Caco-2 (cell line): ENCODE data around the gene WNK2. TPM values are rescaled to one million over a fixed set of nuclear protein-coding genes. Genes with fewer than 3 reads are reported as not detected.

ENCODE experiments used
- BruUV-seq: library from RNA; stranded (reverse); fragments of 400-500 nt; replicated peaks from 2 replicates; lab custom pipeline; 2021; lab: Mats Ljungman, UMichigan
- CTCF ChIA-PET: fragments of 300-600 bp; sonication (Branson Sonifier 250); formaldehyde crosslinking; loops from one replicate; lab custom pipeline; 2022; ENCODE audit warnings: antibody characterized with exemption; lab: Charles Lee
- POLR2A ChIA-PET: fragments of 300-600 bp; sonication (Branson Sonifier 250); formaldehyde crosslinking; loops from one replicate; lab custom pipeline; 2022; ENCODE audit warnings: antibody characterized with exemption; lab: Charles Lee
- DNase-seq, 2 experiments: peaks; one replicate each; pipeline versions ENCODE4 v3.0.0 to v3.0.0-alpha.2; 2020 to 2022
- H3K27me3 ChIP-seq: replicated peaks from 2 replicates; pipeline ENCODE4 v1.6.0; 2011; ENCODE audit warnings: low read length; ENCODE audit not compliant: control insufficient read depth, insufficient read depth
- H3K36me3 ChIP-seq: 2 replicates; pipeline ENCODE4 v1.5.1; 2011; ENCODE audit warnings: low read length; ENCODE audit not compliant: control insufficient read depth, insufficient read depth
- H3K4me1 ChIP-seq: fragments of 250-450 bp; sonication (Bioruptor Pico); 2 replicates; pipeline ENCODE4 v1.5.1; 2020; ENCODE audit warnings: mild to moderate bottlenecking
- H3K4me3 ChIP-seq: 2 replicates; pipeline ENCODE4 v1.5.1; 2011; ENCODE audit warnings: low read depth, mild to moderate bottlenecking, control low read depth, low read length
- H3K9me3 ChIP-seq: fragments of 250-450 bp; sonication (Bioruptor Pico); 2 replicates; pipeline ENCODE4 v1.5.1; 2020; ENCODE audit warnings: mild to moderate bottlenecking, moderate library complexity
- H3K27ac Mint-ChIP-seq: one replicate; pipeline ENCODE4 v1.8.0; 2022; ENCODE audit warnings: mixed read lengths; ENCODE audit not compliant: unreplicated experiment
- H3K27me3 Mint-ChIP-seq: one replicate; pipeline ENCODE4 v1.8.0; 2022; ENCODE audit warnings: mixed read lengths; ENCODE audit not compliant: insufficient read depth, unreplicated experiment
- H3K36me3 Mint-ChIP-seq: one replicate; pipeline ENCODE4 v1.8.0; 2022; ENCODE audit warnings: mild to moderate bottlenecking, mixed read lengths; ENCODE audit not compliant: insufficient read depth, unreplicated experiment
- H3K4me1 Mint-ChIP-seq: one replicate; pipeline ENCODE4 v1.8.0; 2022; ENCODE audit warnings: low read depth, mixed read lengths; ENCODE audit not compliant: unreplicated experiment
- H3K4me3 Mint-ChIP-seq: one replicate; pipeline ENCODE4 v1.8.0; 2022; ENCODE audit warnings: mild to moderate bottlenecking, moderate library complexity, mixed read lengths; ENCODE audit not compliant: unreplicated experiment
- H3K9me3 Mint-ChIP-seq: one replicate; pipeline ENCODE4 v1.8.0; 2022; ENCODE audit warnings: mixed read lengths; ENCODE audit not compliant: unreplicated experiment
- CTCF ChIP-seq, 2 experiments: fragments of 200-600 bp in 1 of 2; IDR thresholded peaks; 1 replicate in 1 of 2; 2 replicates in 1 of 2; pipeline versions ENCODE4 v1.5.1 to v1.8.0; 2011 to 2022; ENCODE audit warnings: antibody characterized with exemption in 1 of 2, control low read depth in 1 of 2, inconsistent platforms in 1 of 2, low read depth in 1 of 2, low read length in 1 of 2, mild to moderate bottlenecking in 1 of 2, moderate library complexity in 1 of 2; ENCODE audit not compliant: insufficient read depth in 1 of 2, severe bottlenecking in 1 of 2, unreplicated experiment in 1 of 2
- intact Hi-C: fragments of 100-400 bp; cut with micrococcal nuclease; formaldehyde crosslinking; loops from one replicate; pipeline ENCODE4 v1.10.0; 2022; ENCODE audit not compliant: unreplicated experiment
- total RNA-seq: library from RNA; stranded (reverse); gene quantifications from 2 replicates; pipeline ENCODE4 v1.2.3, GENCODE V29; 2022

The WNK2 gene
- total RNA-seq, 1 experiment from 2014 or later, result 21.7 TPM

- H3K4me1 ChIP-seq, result no peaks in the 10 kb centered on the region; the same call in 1 of the 2 replicates
- H3K4me1 Mint-ChIP-seq, result no peaks in the 10 kb centered on the region
- no peaks in the 10 kb centered on the region for H3K27me3 ChIP-seq
- peaks cover 5% of the 10 kb centered on the region for H3K36me3 Mint-ChIP-seq
- no peaks in the 10 kb centered on the region for H3K9me3 Mint-ChIP-seq
- no TSS peak for BruUV-seq
- ChIA-PET POLR2A (no interaction called here), CTCF (no interaction called here)
- H3K27ac Mint-ChIP-seq, result no peak overlapping the region
- DNase-seq, result no peak
- H3K27me3 Mint-ChIP-seq, result no peaks in the 10 kb centered on the region
- no peak overlapping the region for H3K4me3 Mint-ChIP-seq
- no peak overlapping the region for H3K4me3 ChIP-seq
- H3K36me3 ChIP-seq, result no peaks in the 10 kb centered on the region
- TF ChIP-seq CTCF (IDR thresholded peaks at IDR 0.05; ENCODE audit: insufficient read depth in 1 of 2, low read depth in 1 of 2, low read length in 1 of 2, severe bottlenecking in 1 of 2, unreplicated experiment in 1 of 2), result no peak
- H3K9me3 ChIP-seq, result no peaks in the 10 kb centered on the region
- intact Hi-C loops, result no loop called here
Measured at GRCh38 chr9:93185266-93186214, 1.6 kb downstream of the WNK2 start.

GRCh38 chr9:93186215-93186945, 2.4 kb downstream of the WNK2 start:
- intact Hi-C loops, result no loop called here
- H3K27me3 Mint-ChIP-seq, result no peaks in the 10 kb centered on the region
- CTCF ChIA-PET, result no interaction called here
- Histone ChIP-seq H3K36me3 (no peaks in the 10 kb centered on the region), H3K9me3 (no peaks in the 10 kb centered on the region), H3K4me3 (no peak overlapping the region), H3K4me1 (no peaks in the 10 kb centered on the region; the same call in 1 of the 2 replicates), H3K27me3 (no peaks in the 10 kb centered on the region)
- H3K27ac Mint-ChIP-seq, result no peak overlapping the region
- no peak overlapping the region for H3K4me3 Mint-ChIP-seq
- no peak for DNase-seq
- no TSS peak for BruUV-seq
- peaks cover 5% of the 10 kb centered on the region for H3K36me3 Mint-ChIP-seq
- no peaks in the 10 kb centered on the region for H3K4me1 Mint-ChIP-seq
- no peak for TF ChIP-seq CTCF (IDR thresholded peaks at IDR 0.05; ENCODE audit: insufficient read depth in 1 of 2, low read depth in 1 of 2, low read length in 1 of 2, severe bottlenecking in 1 of 2, unreplicated experiment in 1 of 2)
- no peaks in the 10 kb centered on the region for H3K9me3 Mint-ChIP-seq
- POLR2A ChIA-PET, result no interaction called here

- BruUV-seq, result no TSS peak
- Histone ChIP-seq H3K27me3 (no peaks in the 10 kb centered on the region), H3K4me3 (no peak overlapping the region), H3K36me3 (no peaks in the 10 kb centered on the region), H3K9me3 (no peaks in the 10 kb centered on the region), H3K4me1 (no peaks in the 10 kb centered on the region; the same call in 1 of the 2 replicates)
- ChIA-PET POLR2A (no interaction called here), CTCF (no interaction called here)
- H3K4me1 Mint-ChIP-seq, result no peaks in the 10 kb centered on the region
- H3K4me3 Mint-ChIP-seq, result no peak overlapping the region
- H3K36me3 Mint-ChIP-seq, result peaks cover 5% of the 10 kb centered on the region
- no peak overlapping the region for H3K27ac Mint-ChIP-seq
- H3K9me3 Mint-ChIP-seq, result no peaks in the 10 kb centered on the region
- intact Hi-C loops, result no loop called here
- TF ChIP-seq CTCF (IDR thresholded peaks at IDR 0.05; ENCODE audit: insufficient read depth in 1 of 2, low read depth in 1 of 2, low read length in 1 of 2, severe bottlenecking in 1 of 2, unreplicated experiment in 1 of 2), result no peak
- H3K27me3 Mint-ChIP-seq, result no peaks in the 10 kb centered on the region
- DNase-seq, result no peak
Measured at GRCh38 chr9:93187047-93187446, 3.1 kb downstream of the WNK2 start.
